HG03442 (cell line): ENCODE data around the gene DDX60.

Experiments
- ATAC-seq: cut with Tn5 transposase; IDR thresholded peaks from one replicate; pipeline ENCODE4 v1.9.1; 2021; ENCODE audit warnings: mild to moderate bottlenecking, moderate library complexity; ENCODE audit not compliant: unreplicated experiment

The DDX60 gene

DNA sequence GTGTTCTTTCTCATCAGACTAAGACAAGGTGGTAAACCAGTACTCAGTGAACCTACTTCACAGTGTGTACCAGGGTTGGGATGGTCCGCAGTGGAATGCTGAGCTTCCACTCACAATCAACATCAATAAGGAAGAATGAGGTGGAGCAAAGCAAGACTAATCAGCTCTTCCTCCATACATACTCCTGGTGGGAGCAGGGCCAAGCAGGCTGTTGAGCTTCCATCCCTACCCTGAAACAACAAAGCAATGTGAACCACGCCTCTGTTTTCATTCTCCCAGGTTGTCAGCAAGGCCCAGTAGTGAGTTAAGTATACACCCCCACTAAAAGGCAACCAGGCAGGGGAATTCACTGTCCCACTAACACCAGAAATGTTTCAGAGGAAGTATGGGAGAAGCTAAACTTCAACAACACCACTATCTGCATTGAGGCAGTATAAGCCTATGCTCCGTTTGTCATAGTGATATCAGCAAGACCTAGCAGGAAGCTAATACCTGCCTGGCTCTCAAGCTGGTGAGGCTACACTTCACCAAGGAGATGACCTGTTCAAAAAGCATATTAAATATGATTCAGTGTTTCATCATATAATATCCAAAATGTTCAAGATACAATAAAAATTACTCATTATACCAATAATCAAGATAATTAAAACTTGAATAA lies 109.5 kb downstream of the DDX60 start:
- ATAC-seq, result no peak

DNA sequence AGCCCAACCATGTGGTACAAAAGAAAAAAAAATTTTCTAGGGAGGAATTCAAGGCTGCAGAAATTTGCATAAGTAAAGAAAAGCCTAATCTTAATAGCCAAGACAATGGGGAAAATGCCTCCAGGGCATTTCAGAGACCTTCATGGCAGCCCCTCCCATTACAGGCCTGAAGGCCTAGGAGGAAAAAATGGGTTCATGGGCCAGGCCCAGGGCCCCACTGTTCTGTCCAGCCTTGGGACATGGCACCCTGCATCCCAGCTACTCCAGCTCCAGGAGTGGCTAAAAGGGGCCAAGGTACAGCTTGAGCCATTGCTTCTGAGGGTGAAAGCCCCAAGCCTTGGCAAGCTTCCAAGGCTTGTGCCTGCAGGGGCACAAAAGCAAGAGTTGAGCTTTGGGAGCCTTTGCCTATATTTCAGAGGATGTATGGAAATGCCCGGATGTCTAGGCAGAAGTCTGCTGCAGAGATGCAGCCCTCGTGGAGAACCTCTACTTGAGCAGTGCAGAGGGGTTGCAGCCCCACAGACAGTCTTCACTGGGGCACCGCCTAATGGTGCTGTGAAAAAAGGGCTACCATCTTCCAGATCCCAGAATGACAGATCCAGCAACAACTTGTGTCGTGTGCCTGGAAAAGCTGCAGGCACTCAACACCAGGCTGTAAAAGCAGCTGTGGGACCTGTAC lies 115.2 kb downstream of the DDX60 start:
- ATAC-seq, result no peak

DNA sequence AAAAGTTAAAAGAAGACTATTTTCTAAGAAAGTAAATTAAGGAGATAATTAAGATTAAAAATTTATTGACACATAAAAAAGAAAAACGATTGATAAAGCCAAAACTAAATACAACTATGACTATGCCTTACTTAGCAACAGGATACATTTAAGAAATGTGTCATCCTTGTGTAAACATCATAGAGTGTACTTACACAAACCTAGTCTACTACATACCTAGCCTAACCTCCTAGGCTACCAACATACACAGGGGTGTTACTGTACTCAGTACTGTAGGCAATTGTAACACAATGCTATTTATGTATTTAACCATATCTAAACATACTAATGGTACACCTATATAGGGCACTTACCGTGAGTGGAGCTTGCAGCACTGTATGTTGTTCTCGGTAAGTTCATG lies 117.9 kb downstream of the DDX60 start:
- ATAC-seq, result no peak

DNA sequence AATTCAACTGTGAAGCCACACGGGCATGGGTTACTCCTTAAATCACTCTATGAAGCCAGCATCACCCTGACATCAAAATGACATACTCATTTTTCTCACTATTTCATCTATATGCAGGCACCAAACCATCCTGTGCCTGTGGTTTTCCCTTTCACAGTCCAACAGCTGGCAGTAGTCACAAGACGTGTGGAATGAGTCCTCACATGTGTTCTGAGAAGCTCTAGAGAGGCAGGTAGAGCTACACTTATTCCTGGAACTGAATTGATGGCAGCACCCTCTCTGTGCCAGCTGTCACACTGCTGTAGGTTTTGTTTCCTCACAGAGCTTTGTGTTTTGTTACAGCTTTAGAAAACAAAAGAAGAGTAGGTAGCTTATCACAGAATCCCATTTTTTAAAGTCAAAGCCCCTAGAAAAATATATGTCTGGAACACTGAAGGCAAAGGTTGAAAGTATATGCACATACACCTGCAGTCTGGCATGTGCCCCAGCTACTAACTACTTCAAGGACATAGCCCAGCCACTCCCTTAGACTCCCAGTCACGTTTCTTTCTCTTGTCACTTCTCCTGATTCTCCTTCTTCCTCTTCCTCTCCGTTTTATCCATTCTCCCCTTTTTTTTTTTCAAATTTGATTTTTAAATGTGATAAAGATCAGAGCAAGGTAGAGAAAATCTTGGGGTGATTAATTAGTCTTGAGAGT lies 119.1 kb downstream of the DDX60 start:
- ATAC-seq, result peak; percentile 62

DNA sequence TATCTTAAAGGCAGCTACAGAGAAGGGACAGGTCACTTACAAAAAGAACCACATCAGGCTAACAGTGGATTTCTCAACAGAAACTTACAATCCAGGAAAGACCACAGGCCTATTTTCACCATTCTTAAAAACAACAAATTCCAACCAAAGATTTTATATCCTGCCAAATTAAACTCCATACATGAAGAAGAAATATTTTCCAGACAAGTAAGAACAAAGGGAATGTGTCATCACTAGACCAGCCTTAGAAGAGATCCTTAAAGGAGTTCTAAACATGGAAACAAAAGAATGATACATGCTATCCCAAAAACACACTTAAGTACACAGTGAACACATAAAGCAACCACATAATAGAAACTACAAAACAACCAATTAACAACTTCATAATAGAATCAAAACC lies 120.6 kb downstream of the DDX60 start:
- ATAC-seq, result no peak

DNA sequence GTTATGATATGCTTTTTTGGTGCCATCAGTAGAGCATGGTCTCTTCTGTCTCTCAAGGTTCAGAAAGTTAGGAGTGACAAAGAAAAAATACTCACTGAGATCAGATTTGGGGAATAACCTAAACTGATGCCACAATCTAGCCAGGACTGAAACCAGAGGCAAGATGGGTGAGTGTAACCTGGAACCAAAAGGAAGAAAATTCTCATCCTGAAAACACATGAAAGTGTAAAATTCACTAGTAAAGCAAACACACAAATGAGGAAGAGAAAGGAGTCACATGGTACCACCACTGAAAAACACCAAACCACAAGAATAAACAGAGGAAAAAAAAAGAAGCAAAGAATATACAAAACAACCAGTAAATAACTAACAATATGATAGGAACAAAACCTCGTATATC lies 129.8 kb downstream of the DDX60 start:
- peak; percentile 66 for ATAC-seq

DNA sequence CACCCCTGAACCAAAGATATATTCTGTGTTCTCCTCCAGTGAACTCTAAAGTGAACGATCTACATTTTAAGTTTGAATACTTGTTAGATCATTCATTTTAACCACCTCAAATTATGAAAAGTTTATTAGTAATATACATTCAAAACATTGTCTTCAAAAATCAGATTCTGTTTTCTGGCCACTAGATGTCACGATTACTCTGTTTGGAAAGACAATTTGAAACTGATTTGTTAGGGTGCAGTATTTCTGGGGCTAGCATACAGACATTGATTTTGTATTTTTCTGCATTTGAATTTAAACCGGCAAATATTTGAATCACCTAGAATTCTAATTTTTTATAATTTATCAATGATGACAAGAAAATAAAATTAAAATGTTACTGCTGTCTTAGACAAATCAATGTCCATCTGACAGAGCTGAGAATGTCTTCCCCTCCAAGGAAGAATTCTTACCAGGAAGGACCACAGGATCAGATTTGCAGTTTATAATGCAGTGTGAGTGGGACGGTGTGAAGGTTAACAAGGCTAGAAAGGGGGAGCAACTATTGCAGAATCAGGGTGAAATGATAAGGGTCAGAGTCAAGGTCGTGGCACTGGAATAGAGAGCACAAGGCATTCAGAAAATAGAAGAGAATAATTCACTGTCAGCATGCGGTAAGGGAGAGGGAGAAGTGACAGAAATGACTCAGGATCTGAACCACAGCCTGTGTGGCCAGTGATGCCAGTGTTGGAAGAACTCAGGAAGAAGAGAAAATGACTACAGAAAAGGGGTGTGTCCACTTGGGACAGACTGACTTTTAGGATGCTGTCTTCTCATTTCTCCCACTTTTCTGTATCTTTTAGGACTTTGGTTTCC lies 134.6 kb downstream of the DDX60 start:
- no peak for ATAC-seq

DNA sequence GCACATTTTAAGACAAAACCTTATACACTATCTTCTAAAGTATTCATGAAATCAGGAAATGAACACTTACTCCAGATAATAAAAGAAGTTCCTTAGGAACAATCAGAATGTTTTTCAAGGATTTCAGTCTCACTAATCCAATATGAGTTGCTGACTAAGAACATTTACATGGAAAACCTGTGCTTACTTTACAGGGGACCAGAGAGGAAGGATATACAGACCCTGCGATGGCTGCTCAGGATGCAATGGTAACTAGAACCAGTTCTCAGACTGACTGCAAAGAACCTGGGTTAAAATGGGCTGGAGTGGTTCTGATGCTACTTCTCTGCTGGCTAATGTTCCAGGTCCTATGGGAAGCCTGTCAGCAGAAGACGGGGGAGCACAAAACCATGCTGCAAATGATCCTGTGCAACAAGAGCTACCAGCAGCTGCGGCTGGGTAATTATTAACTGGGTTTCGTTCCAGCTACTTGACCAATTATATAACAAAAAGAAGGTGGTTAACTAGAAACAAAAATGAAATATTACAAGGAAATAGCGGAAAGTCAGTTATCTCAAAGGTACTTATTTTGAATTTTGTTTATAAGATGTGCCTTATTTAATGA lies 140.9 kb downstream of the DDX60 start:
- ATAC-seq, result no peak

DNA sequence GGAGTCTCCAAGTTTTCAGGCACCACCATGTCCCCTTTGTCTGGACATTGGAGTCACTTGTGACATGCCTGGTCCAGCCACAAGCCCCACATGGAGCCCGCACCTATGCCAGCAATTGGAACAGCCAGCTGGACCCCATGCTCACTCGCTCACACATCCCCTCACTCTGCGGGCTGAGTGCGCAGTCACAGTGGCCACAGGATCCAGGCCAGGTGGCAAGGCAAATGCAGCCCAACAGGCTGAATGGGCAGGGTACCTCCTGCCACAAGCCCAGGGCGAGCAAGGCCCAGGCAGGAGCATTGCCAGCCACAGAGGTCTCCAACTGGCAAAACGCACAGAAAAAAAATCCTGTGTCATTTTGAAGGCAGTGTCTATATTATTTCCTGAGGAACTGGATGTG lies 144.2 kb downstream of the DDX60 start:
- no peak for ATAC-seq

DNA sequence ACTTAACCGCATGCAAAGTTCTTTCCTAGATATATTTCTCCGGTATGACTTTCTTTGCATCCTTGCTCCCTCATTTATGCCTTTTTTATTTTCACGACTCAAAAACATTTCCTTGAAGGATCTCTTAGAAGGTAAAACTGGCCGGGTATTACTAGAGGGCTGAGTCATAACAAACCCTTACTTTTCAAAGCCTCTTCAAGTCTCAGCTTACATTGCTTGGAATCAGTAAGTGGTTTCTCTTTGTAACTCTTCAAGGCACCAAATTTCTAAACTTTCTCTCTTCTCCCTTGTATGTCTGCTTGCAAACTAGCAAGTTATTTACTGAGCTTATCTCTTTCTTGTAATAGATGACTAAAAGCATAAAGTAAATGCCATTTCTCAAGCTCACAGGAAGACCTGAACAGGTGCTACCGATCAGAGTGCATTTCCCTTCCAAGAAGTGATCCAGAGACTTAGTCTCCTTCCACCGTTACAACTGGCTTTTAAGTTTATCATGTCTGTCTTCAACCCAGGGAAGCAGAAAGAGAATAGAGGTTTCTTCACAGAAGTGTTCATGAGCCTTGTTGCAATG lies 150.8 kb downstream of the DDX60 start:
- ATAC-seq, result no peak
